SJCRH30 (cell line): ENCODE data around the gene KRTAP1-5. TPM values are rescaled to one million over a fixed set of nuclear protein-coding genes. Genes with fewer than 3 reads are reported as not detected.

Experiments
- total RNA-seq: library from RNA; depleted of rRNA; stranded (reverse); fragments of >200 nt; shearing (Covaris generic); gene quantifications from 2 replicates; pipeline ENCODE4 v1.2.3, GENCODE V29; 2014; rRNA removed

Gene KRTAP1-5
- total RNA-seq, 1 experiment from 2014 or later: not detected

Other genes with a start within 250 kb of the KRTAP1-5 start
- not detected in 2 replicates for gene KRT27, start 244.7 kb downstream of the KRTAP1-5 start, total RNA-seq
- gene KRT28, start 227.2 kb downstream of the KRTAP1-5 start, total RNA-seq: 0.20 TPM in 1 of 2 replicates, not detected in the other
- 20.4 and 22.5 TPM in 2 replicates for gene KRT10, start 204.6 kb downstream of the KRTAP1-5 start, total RNA-seq
- gene KRT12, start 160.0 kb downstream of the KRTAP1-5 start, total RNA-seq: not detected in 2 replicates
- gene KRT20, start 142.0 kb downstream of the KRTAP1-5 start, total RNA-seq: 0.08 and 0.28 TPM in 2 replicates
- gene KRT23, start 89.6 kb downstream of the KRTAP1-5 start, total RNA-seq: not detected in 2 replicates
- not detected in 2 replicates for gene KRT39, start 60.3 kb downstream of the KRTAP1-5 start, total RNA-seq
- not detected in 2 replicates for gene KRT40, start 42.9 kb downstream of the KRTAP1-5 start, total RNA-seq
- gene KRTAP3-3, start 33.0 kb downstream of the KRTAP1-5 start, total RNA-seq: not detected in 2 replicates
- gene KRTAP3-2, start 27.3 kb downstream of the KRTAP1-5 start, total RNA-seq: not detected in 2 replicates
- gene KRTAP3-1, start 18.1 kb downstream of the KRTAP1-5 start, total RNA-seq: not detected in 2 replicates
- gene KRTAP1-4, start 3.0 kb upstream of the KRTAP1-5 start, total RNA-seq: not detected in 2 replicates
- not detected in 2 replicates for gene KRTAP1-3, start 7.7 kb upstream of the KRTAP1-5 start, total RNA-seq
- gene KRTAP1-1, start 14.2 kb upstream of the KRTAP1-5 start, total RNA-seq: not detected in 2 replicates
- gene KRTAP2-1, start 20.1 kb upstream of the KRTAP1-5 start, total RNA-seq: not detected in 2 replicates
- not detected in 2 replicates for gene KRTAP2-2, start 28.0 kb upstream of the KRTAP1-5 start, total RNA-seq
- not detected in 2 replicates for gene KRTAP2-3, start 32.9 kb upstream of the KRTAP1-5 start, total RNA-seq
- not detected in 2 replicates for gene KRTAP2-4, start 38.7 kb upstream of the KRTAP1-5 start, total RNA-seq
- gene KRTAP4-7, start 56.9 kb upstream of the KRTAP1-5 start, total RNA-seq: 0.18 TPM in 1 of 2 replicates, not detected in the other
- not detected in 2 replicates for gene KRTAP4-8, start 70.9 kb upstream of the KRTAP1-5 start, total RNA-seq
- gene KRTAP4-16, start 75.0 kb upstream of the KRTAP1-5 start, total RNA-seq: not detected in 2 replicates
- not detected in 2 replicates for gene KRTAP4-9, start 78.2 kb upstream of the KRTAP1-5 start, total RNA-seq
- not detected in 2 replicates for gene KRTAP4-11, start 91.2 kb upstream of the KRTAP1-5 start, total RNA-seq
- 0.22 TPM in 1 of 2 replicates, not detected in the other for gene KRTAP4-12, start 97.0 kb upstream of the KRTAP1-5 start, total RNA-seq
- not detected in 2 replicates for gene KRTAP4-6, start 113.3 kb upstream of the KRTAP1-5 start, total RNA-seq
- gene KRTAP4-5, start 122.6 kb upstream of the KRTAP1-5 start, total RNA-seq: not detected in 2 replicates
- gene KRTAP4-4, start 133.5 kb upstream of the KRTAP1-5 start, total RNA-seq: not detected in 2 replicates
- gene KRTAP4-3, start 141.0 kb upstream of the KRTAP1-5 start, total RNA-seq: not detected in 2 replicates
- 0.14 TPM in 1 of 2 replicates, not detected in the other for gene KRTAP4-2, start 151.0 kb upstream of the KRTAP1-5 start, total RNA-seq
- not detected in 2 replicates for gene KRTAP4-1, start 157.7 kb upstream of the KRTAP1-5 start, total RNA-seq
- gene KRTAP9-1, start 162.7 kb upstream of the KRTAP1-5 start, total RNA-seq: not detected in 2 replicates
- gene KRTAP9-2, start 199.4 kb upstream of the KRTAP1-5 start, total RNA-seq: not detected in 2 replicates
- gene KRTAP9-3, start 205.2 kb upstream of the KRTAP1-5 start, total RNA-seq: not detected in 2 replicates
- not detected in 2 replicates for gene KRTAP9-8, start 210.8 kb upstream of the KRTAP1-5 start, total RNA-seq
- 0.10 TPM in 1 of 2 replicates, not detected in the other for gene KRTAP9-4, start 222.5 kb upstream of the KRTAP1-5 start, total RNA-seq
- gene KRTAP9-9, start 228.2 kb upstream of the KRTAP1-5 start, total RNA-seq: not detected in 2 replicates
- gene KRTAP9-6, start 238.2 kb upstream of the KRTAP1-5 start, total RNA-seq: not detected in 2 replicates
- not detected in 2 replicates for gene KRTAP9-7, start 248.5 kb upstream of the KRTAP1-5 start, total RNA-seq